Measurements from ENCODE around the gene AATK. TPM values are rescaled to one million over a fixed set of nuclear protein-coding genes. Genes with fewer than 3 reads are reported as not detected.

The AATK gene
- total and polyA plus RNA-seq, 2 of the 13 experiments (the other 11 are each of a cell fraction or from before 2014, with no cell fraction given) = 2.9 to 8.4 TPM

DNA sequence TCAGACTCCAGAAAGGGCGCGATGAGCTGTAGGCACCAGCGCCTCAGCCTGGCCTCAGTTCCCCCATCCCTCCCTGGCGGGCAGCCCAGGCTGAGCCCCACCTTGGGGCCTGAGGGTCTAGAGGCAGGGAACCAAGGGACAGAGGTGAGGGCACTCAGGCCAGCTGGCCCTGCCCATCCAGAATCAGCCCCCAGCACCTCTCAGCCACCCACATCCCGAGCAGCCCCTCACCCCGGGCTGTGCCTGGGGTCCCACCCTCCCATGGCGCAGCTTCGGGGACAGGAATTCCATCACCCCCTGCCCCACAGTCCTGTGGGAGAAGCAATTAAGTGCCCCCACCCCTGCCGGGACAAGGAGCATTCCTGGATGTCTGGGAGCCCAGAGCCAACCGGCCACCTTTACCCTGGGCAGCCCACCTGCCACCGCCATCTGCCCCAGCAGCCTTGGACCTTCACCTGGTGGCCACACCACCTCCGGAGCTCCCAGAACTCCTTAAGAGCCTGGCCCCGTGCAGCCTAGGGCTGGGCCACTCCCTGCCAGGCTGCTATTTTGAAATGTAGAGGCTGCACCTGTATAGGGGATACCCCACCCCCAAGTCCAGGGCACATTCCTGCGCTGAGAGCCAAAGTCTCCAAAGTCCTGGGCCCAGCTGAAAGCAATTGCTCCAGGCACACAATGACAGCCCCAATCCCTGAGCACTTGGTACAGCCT lies 34.4 kb downstream of the AATK start (continued):
- TF ChIP-seq, protein P1, sequence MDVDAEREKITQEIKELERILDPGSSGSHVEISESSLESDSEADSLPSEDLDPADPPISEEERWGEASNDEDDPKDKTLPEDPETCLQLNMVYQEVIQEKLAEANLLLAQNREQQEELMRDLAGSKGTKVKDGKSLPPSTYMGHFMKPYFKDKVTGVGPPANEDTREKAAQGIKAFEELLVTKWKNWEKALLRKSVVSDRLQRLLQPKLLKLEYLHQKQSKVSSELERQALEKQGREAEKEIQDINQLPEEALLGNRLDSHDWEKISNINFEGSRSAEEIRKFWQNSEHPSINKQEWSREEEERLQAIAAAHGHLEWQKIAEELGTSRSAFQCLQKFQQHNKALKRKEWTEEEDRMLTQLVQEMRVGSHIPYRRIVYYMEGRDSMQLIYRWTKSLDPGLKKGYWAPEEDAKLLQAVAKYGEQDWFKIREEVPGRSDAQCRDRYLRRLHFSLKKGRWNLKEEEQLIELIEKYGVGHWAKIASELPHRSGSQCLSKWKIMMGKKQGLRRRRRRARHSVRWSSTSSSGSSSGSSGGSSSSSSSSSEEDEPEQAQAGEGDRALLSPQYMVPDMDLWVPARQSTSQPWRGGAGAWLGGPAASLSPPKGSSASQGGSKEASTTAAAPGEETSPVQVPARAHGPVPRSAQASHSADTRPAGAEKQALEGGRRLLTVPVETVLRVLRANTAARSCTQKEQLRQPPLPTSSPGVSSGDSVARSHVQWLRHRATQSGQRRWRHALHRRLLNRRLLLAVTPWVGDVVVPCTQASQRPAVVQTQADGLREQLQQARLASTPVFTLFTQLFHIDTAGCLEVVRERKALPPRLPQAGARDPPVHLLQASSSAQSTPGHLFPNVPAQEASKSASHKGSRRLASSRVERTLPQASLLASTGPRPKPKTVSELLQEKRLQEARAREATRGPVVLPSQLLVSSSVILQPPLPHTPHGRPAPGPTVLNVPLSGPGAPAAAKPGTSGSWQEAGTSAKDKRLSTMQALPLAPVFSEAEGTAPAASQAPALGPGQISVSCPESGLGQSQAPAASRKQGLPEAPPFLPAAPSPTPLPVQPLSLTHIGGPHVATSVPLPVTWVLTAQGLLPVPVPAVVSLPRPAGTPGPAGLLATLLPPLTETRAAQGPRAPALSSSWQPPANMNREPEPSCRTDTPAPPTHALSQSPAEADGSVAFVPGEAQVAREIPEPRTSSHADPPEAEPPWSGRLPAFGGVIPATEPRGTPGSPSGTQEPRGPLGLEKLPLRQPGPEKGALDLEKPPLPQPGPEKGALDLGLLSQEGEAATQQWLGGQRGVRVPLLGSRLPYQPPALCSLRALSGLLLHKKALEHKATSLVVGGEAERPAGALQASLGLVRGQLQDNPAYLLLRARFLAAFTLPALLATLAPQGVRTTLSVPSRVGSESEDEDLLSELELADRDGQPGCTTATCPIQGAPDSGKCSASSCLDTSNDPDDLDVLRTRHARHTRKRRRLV (CRISPR knock-in tag; IDR thresholded peaks at IDR 0.05) = no peak
- no peak for TF ChIP-seq ZSCAN21 (CRISPR knock-in tag; IDR thresholded peaks at IDR 0.05; ENCODE audit: borderline replicate concordance)
- no peak for TF ChIP-seq PLRG1 (conservative IDR thresholded peaks at IDR 0.05)
- TF ChIP-seq HNF4A (CRISPR knock-in tag; IDR thresholded peaks at IDR 0.05) = no peak
- TF ChIP-seq IRX3 (CRISPR knock-in tag; IDR thresholded peaks at IDR 0.05; ENCODE audit: borderline replicate concordance, low read depth) = no peak

Data from HepG2 (cell line).